ENCODE results near the gene ZMYND11. TPM values are rescaled to one million over a fixed set of nuclear protein-coding genes. Genes with fewer than 3 reads are reported as not detected.
"Not testable (repeated sequence)": the region's sequence is repeated elsewhere in the genome, so short reads cannot be mapped to it uniquely, and the experiment has no call there.

The ZMYND11 gene
- total RNA-seq, 2 donors from 2014 or later = 21.4 to 30.0 TPM

DNA sequence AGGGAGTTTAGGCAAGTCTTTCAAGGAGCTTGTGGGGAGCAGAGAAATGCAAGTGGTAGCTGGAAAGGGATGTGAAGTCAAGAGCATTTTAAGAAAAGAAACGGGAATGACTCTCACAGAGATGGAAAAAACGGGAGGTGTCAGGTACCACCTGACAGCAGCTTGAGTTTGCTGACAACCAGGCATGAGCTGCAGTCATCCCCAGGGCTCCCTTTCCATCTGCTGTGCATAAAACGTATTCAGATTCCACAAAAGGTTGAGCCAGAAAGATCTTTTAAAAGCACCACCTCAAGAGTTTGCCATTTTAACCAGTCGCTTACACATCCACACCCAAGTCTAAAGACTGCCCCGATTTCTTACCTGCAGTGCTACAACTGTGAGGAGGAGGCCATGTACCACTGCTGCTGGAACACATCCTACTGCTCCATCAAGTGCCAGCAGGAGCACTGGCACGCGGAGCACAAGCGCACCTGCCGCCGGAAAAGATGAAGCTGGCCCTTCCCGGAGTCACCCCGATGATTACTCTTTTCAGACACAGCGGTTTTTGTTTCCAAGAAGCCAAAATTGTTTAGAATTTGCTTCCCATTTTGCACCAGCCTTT, 116.8 kb downstream of the ZMYND11 start:
- Mint-ChIP-seq H3K4me1 (ENCODE audit: low read depth in 2 of 2) (peaks cover 0 to 9% of the 10 kb centered on the region in 2 donors), H3K9me3 (no peaks in the 10 kb centered on the region), H3K4me3 (no peak overlapping the region), H3K27ac (no peak overlapping the region), H3K27me3 (no peaks in the 10 kb centered on the region), H3K36me3 (peaks cover 33% of the 10 kb centered on the region)
- ATAC-seq (no peak), DNase-seq (ENCODE audit: low spot score) (no peak)

DNA sequence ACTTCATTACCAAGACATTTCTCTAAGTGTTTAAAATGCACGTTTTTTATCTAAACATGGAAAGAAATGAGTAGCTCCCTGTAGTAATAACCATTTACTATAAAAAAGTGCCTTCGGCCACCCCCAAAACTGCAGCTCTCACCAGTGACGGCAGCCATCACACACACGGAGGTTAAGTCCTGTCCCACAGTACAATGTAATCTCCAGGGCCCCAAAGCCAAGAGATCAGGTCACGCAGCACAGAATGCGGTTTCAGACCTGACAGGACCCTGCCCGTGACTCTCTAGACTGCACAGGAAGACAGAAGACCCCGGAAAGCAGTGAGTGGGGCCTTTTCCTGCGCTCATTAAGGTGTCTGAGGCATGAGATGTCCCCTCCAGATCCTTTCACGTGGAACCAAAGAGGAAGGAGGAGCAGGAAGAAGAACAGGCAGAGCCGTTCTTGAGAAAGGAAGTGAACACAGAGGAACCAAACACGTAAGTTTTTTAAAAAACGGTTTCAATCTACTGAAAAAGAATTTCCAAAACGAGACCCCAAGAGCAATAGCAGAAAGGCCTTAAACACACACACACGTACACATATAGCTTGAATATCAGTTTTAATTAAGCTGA, 125.7 kb downstream of the ZMYND11 start:
- ATAC-seq (no peak), DNase-seq (ENCODE audit: low spot score) (no peak)
- H3K9me3 Mint-ChIP-seq = no peaks in the 10 kb centered on the region
- H3K36me3 Mint-ChIP-seq = no peaks in the 10 kb centered on the region
- H3K4me1 Mint-ChIP-seq (ENCODE audit: low read depth in 2 of 2) = peaks cover 5% of the 10 kb centered on the region in 2 donors
- H3K4me3 Mint-ChIP-seq = no peak overlapping the region
- peaks cover 0 to 2% of the 10 kb centered on the region in 2 donors for H3K27me3 Mint-ChIP-seq
- H3K27ac Mint-ChIP-seq = no peak overlapping the region

DNA sequence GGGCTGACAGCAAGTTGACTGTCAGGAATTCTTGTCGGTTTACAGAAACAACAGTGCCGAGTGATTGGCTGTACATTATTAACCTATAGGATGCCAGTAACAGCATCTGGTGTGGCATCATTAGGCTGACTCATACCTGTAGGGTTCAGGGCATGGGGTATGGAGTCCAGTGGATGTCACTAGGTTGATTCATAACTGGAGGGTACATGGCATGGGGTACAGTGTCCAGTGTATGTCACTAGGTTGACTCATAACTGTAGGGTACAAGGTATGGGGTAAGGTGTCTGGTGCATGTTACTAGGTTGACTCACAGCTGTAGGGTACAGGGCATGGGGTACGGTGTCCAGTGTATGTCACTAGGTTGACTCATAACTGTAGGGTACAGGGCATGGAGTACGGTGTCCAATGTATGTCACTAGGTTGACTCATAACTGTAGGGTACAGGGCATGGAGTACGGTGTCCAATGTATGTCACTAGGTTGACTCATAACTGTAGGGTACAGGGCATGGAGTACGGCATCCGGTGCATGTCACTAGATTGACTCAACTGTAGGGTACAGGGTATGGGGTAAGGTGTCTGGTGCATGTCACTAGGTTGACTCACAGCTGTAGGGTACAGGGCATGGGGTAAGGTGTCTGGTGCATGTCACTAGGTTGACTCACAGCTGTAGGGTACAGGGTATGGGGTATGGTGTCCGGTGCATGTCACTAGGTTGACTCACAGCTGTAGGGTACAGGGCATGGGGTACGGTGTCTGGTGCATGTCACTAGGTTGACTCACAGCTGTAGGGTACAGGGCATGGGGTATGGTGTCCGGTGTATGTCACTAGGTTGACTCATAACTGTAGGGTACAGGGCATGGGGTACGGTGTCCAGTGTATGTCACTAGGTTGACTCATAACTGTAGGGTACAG, 129.2 kb downstream of the ZMYND11 start:
- not testable (repeated sequence) for H3K4me3 Mint-ChIP-seq; DNase-seq (ENCODE audit: low spot score); H3K27me3 Mint-ChIP-seq; H3K27ac Mint-ChIP-seq; H3K36me3 Mint-ChIP-seq; H3K9me3 Mint-ChIP-seq; ATAC-seq; H3K4me1 Mint-ChIP-seq (ENCODE audit: low read depth in 2 of 2)

GRCh38 chr10:265074-265440, 129.8 kb downstream of the ZMYND11 start:
- H3K4me3 Mint-ChIP-seq; H3K27me3 Mint-ChIP-seq; H3K27ac Mint-ChIP-seq; DNase-seq (ENCODE audit: low spot score); H3K36me3 Mint-ChIP-seq; H3K4me1 Mint-ChIP-seq (ENCODE audit: low read depth in 2 of 2); H3K9me3 Mint-ChIP-seq: not testable (repeated sequence)
- peak in 1 of 2 donors; percentile 51 for ATAC-seq

DNA sequence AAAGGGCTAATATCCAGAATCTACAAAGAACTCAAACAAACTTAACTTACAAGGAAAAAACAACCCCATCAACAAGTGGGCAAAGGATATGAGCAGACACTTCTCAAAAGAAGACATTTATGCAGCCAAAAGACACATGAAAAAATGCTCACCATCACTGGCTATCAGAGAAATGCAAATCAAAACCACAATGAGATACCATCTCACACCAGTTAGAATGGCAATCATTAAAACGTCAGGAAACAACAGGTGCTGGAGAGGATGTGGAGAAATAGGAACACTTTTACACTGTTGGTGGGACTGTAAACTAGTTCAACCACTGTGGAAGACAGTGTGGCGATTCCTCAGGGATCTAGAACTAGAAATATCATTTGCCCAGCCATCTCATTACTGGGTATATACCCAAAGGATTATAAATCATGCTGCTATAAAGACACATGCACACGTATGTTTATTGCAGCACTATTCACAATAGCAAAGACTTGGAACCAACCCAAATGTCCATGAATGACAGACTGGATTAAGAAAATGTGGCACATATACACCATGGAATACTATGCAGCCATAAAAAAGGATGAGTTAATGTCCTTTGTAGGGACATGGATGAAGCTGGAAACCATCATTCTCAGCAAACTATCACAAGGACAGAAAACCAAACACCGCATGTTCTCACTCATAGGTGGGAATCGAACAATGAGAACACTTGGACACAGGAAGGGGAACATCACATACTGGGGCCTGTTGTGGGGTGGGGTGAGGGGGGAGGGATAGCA, 130.7 kb downstream of the ZMYND11 start:
- not testable (repeated sequence) for H3K27me3 Mint-ChIP-seq; DNase-seq (ENCODE audit: low spot score); H3K9me3 Mint-ChIP-seq; H3K27ac Mint-ChIP-seq; H3K36me3 Mint-ChIP-seq; H3K4me3 Mint-ChIP-seq; ATAC-seq; H3K4me1 Mint-ChIP-seq (ENCODE audit: low read depth in 2 of 2)

- Mint-ChIP-seq H3K27ac (no peak overlapping the region), H3K4me3 (no peak overlapping the region), H3K36me3 (no peaks in the 10 kb centered on the region), H3K4me1 (ENCODE audit: low read depth in 2 of 2) (peaks cover 5% of the 10 kb centered on the region in 2 donors), H3K27me3 (peaks cover 0 to 5% of the 10 kb centered on the region in 2 donors), H3K9me3 (no peaks in the 10 kb centered on the region)
- DNase-seq (ENCODE audit: low spot score) (no peak), ATAC-seq (no peak)
Measured at GRCh38 chr10:266974-267425, 131.7 kb downstream of the ZMYND11 start.

DNA sequence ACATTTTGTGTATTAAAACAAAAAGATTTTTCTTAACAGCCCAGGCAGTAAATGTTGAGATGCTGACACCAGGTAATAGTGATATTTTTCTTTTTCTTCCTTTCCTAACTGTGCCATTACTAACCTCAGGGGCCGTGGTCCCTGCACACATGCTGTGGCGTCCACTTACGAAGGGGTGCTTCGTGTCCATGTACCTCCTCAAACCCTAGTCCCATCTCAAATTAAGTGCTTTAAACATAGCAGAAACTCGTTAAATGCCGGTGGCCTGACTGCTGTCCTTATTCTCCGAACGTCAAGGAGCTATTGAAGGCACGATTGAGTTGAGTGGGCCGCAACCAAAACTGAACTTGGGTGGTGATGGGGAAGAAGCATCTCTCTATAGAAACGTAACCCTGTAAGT, 132.4 kb downstream of the ZMYND11 start:
- H3K4me1 Mint-ChIP-seq (ENCODE audit: low read depth in 2 of 2) = peaks cover 5% of the 10 kb centered on the region in 2 donors
- no peaks in the 10 kb centered on the region for H3K36me3 Mint-ChIP-seq
- no peak overlapping the region for H3K27ac Mint-ChIP-seq
- no peak overlapping the region for H3K4me3 Mint-ChIP-seq
- ATAC-seq = no peak
- no peak for DNase-seq (ENCODE audit: low spot score)
- H3K9me3 Mint-ChIP-seq = no peaks in the 10 kb centered on the region
- H3K27me3 Mint-ChIP-seq = peaks cover 0 to 5% of the 10 kb centered on the region in 2 donors

DNA sequence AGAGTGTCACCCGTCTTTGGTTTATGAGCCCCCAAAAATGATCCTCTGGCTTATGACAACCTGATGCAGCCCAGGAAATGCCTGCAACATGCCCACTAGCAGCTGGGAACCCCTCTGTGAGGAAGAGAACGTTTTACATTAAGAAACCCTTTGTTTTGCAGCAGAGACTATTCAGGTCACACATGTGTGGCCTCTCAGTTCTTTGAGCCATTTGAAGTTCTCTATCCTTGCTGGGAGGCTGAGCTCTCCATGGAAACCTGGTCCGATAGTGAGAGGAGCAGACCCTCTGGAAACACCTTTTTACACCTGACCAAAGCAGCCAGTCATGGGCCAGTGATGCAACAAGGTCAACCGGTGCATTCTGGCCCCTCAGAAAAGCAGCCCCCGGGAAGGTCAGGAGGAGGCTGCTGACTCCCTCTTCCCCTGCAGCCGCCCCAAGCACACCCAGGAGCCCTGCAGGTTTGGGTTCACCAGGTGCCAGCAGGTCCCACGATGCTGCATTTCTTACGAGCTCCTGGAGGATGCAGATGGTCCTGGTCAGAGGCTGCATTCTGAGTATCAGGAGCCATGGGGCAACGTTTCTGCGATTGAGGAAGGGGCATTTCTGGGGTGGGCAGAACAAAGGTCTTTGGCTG, 134.3 kb downstream of the ZMYND11 start:
- no peak overlapping the region for H3K4me3 Mint-ChIP-seq
- no peak overlapping the region for H3K27ac Mint-ChIP-seq
- peaks cover 5% of the 10 kb centered on the region in 2 donors for H3K4me1 Mint-ChIP-seq (ENCODE audit: low read depth in 2 of 2)
- no peak for DNase-seq (ENCODE audit: low spot score)
- ATAC-seq = no peak
- H3K27me3 Mint-ChIP-seq = peaks cover 0 to 3% of the 10 kb centered on the region in 2 donors
- H3K9me3 Mint-ChIP-seq = no peaks in the 10 kb centered on the region
- no peaks in the 10 kb centered on the region for H3K36me3 Mint-ChIP-seq

- no peak for DNase-seq (ENCODE audit: low spot score)
- Mint-ChIP-seq H3K27ac (no peak overlapping the region), H3K27me3 (peaks cover 0 to 3% of the 10 kb centered on the region in 2 donors), H3K36me3 (no peaks in the 10 kb centered on the region), H3K9me3 (no peaks in the 10 kb centered on the region), H3K4me1 (ENCODE audit: low read depth in 2 of 2) (no peaks in the 10 kb centered on the region), H3K4me3 (no peak overlapping the region)
- ATAC-seq = no peak
Measured at GRCh38 chr10:271201-271600, 135.9 kb downstream of the ZMYND11 start.

GRCh38 chr10:271722-272121, 136.5 kb downstream of the ZMYND11 start:
- no peak for ATAC-seq
- no peaks in the 10 kb centered on the region for H3K4me1 Mint-ChIP-seq (ENCODE audit: low read depth in 2 of 2)
- peaks cover 0 to 3% of the 10 kb centered on the region in 2 donors for H3K27me3 Mint-ChIP-seq
- H3K4me3 Mint-ChIP-seq = no peak overlapping the region
- no peaks in the 10 kb centered on the region for H3K9me3 Mint-ChIP-seq
- DNase-seq (ENCODE audit: low spot score) = no peak
- no peak overlapping the region for H3K27ac Mint-ChIP-seq
- H3K36me3 Mint-ChIP-seq = no peaks in the 10 kb centered on the region

- Mint-ChIP-seq H3K27me3 (peaks cover 0 to 3% of the 10 kb centered on the region in 2 donors), H3K9me3 (no peaks in the 10 kb centered on the region), H3K4me1 (ENCODE audit: low read depth in 2 of 2) (no peaks in the 10 kb centered on the region), H3K4me3 (no peak overlapping the region), H3K27ac (no peak overlapping the region), H3K36me3 (no peaks in the 10 kb centered on the region)
- DNase-seq (ENCODE audit: low spot score) (no peak), ATAC-seq (no peak)
Measured at GRCh38 chr10:273088-273487, 137.8 kb downstream of the ZMYND11 start.

DNA sequence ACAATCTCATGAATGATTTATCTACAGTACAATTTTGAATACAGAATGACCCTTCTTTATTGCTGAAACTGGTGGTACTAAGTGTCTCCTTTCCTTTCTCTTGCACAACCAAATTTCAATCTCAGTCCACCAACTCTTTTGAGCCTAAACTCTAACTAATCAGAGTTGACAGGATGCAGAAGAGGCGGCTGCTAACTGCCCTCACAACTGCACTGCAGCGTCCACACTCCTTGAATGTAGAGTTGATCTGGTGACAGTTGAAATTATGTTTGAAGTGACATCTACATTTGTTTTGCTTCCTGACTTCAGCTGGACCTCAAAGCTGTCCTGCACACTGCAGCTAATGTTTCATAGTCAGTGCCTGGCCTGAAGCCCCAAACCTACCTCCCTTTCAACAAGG, 139.6 kb downstream of the ZMYND11 start:
- H3K27me3 Mint-ChIP-seq = peaks cover 0 to 3% of the 10 kb centered on the region in 2 donors
- ATAC-seq (no peak), DNase-seq (ENCODE audit: low spot score) (no peak)
- H3K9me3 Mint-ChIP-seq = no peaks in the 10 kb centered on the region
- no peak overlapping the region for H3K4me3 Mint-ChIP-seq
- no peaks in the 10 kb centered on the region for H3K36me3 Mint-ChIP-seq
- H3K27ac Mint-ChIP-seq = no peak overlapping the region
- no peaks in the 10 kb centered on the region for H3K4me1 Mint-ChIP-seq (ENCODE audit: low read depth in 2 of 2)

DNA sequence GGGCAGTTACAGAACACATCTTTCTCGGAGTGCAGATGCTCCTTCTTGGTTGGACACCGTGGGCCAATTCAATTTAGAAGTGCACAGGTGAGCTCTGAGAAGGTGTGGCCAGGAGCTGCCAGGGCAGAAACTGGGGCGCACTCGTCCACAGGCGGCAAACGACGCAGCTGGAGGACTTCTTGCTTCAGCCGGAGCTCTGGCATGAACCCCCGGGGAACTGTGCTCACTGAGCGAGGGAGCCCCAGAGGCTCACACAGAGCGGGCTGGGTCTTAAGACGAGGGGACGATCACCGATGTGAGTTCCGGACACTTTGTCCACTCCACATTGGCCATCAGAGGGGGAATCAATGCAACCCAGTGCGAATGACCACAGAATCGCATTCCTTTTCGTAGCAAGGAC, 140.4 kb downstream of the ZMYND11 start:
- no peak for DNase-seq (ENCODE audit: low spot score)
- Mint-ChIP-seq H3K36me3 (no peaks in the 10 kb centered on the region), H3K4me1 (ENCODE audit: low read depth in 2 of 2) (no peaks in the 10 kb centered on the region), H3K27me3 (peaks cover 0 to 3% of the 10 kb centered on the region in 2 donors), H3K9me3 (no peaks in the 10 kb centered on the region), H3K27ac (no peak overlapping the region), H3K4me3 (no peak overlapping the region)
- peak in 1 of 2 donors; percentile 14 for ATAC-seq

Data from natural killer cell treated with Interleukin-12 subunit alpha and Interleukin-12 subunit beta and Interleukin-15 and Interleukin-18, amount 100 ng/mL, for 72 hours (primary cell).